ENCODE measurements around the gene ACSL3.

DNA sequence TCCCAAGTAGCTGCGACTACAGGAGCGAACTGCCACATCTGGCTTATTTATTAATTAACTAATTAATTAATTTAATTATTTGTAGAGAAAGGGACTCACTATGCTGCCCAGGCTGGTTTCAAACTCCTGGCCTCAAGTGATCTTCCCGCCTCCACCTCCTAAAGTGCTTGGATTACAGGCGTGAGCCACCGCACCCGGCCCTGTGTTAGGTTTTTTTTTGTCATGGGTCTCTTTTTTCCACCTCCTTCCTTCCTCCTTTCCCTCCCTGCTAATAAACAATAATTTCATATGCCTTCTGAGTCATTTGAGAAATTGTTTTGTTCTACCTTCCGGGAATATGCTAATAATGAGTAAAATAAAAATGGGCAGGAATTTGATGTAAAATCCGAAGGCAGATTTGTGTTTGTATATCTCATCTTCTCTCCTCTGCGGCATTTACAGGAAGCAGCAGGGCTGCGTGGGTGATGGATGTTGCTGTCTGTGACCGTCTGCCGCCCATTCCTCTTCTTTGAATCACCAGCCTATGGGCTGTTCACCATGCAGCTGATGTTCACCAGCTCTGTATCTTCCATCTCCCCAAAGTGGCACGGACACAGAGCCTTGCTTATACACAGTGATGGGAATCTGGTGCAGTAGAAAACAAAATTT lies 89.9 kb downstream of the ACSL3 start:
- no peak for TF ChIP-seq CTCF (IDR thresholded peaks at IDR 0.05)
- TF ChIP-seq POLR2A (IDR thresholded peaks at IDR 0.05): no peak

Data from Peyer's patch (tissue), 4 donors.